NK-92 treated with Interleukin-12 subunit alpha and Interleukin-12 subunit beta, amount 100 ng/mL, for 24 hours (cell line): ENCODE data around the gene WASF2.
"Not testable (repeated sequence)": the region's sequence is repeated elsewhere in the genome, so short reads cannot be mapped to it uniquely, and the experiment has no call there.

Experiments used
- DNase-seq: peaks from one replicate; lab custom pipeline; 2025; lab: John Stamatoyannopoulos, UW

Gene WASF2

DNA sequence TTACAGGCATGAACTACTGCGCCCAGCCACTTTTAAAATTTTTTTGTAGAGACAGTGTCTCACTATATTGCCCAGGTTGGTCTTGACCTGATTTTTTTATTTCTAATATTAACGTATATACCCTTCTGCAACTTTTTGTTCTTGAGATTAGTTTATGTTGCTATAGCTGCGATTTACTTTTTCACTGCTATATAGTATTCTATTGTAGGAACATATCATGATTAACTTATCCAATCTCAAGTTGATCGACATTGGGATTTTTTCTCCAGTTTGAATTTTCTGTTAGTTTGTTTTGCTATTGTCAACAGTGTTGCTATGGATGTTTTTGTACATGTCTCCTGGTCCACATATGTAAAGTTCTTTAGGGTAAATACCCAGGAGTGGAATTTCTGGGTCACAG, 35.4 kb downstream of the WASF2 start:
- DNase-seq: no peak

DNA sequence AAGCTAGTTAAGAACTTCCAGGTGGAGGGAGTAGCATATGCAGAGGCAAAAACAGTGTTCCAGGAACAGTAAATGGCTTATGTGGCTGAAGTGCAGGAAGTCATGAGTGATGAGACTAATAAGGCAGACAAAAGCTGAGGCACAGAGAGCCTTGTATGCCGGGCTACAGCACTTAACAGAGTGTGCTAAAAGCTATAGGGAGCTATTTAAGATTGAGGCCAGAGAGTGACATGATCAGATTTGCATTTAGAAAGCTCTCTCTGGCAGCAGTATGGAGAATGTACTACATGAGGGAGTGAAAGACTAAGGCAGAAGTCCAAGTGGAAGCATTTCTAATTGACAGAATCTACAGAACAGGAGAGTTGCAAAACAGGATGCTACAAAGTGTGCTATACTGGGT, 38.6 kb downstream of the WASF2 start:
- DNase-seq: no peak

DNA sequence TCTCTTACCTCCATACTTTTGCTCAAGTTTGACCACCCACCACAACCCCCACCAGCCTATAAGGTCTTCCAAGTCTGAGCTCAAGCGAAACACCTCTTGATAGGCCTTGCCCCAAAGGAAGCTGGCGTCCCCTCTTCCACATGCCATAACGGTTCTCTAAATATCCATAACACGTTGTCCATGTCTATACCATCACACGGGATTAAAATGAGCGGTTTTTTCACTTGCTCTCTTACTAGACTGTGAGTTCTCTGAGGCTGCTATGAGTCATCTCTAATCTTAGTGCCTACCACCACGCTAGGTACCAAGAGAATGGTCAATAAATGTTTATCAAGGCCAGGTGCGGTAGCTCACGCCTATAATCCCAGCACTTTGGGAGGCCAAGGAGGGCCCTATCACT, 41.0 kb downstream of the WASF2 start:
- DNase-seq: no peak

DNA sequence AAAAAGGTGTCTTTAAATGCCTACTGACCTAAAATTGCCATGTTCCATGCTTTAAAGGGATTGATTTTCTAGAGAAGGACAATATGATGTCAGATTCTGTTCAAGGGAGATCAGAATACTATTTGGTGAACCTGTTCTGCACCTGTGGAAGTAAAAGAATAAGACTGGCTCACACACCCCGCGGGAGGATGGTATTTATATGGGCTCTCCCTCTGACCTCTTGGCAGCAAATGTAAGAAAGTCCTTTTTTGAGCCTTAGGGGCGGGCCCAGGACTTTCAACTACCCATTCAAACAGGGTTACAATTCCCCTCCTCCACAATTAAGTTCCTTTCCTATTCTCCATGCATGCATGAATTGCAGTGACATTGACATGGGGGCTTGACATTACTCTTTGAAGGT, 42.1 kb downstream of the WASF2 start:
- DNase-seq: no peak

DNA sequence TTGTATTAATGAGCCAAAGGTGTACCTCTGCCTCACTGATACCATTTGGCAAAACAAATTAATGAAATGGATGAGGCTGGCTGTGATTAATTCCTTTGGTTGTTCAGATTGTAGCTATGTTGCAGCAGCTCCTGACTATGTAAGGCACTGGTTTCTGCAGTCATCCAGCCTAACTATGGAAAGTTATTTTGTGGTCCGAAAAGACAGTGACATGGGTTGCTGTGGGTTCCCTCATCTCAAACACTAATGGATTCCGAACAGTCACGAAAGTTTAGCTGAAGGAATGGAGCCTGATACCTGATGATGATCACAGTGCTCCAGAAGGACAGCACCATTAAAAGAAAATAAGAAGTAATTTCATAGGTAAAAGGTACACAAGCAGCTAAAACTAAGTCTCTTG, 42.6 kb downstream of the WASF2 start:
- no peak for DNase-seq

DNA sequence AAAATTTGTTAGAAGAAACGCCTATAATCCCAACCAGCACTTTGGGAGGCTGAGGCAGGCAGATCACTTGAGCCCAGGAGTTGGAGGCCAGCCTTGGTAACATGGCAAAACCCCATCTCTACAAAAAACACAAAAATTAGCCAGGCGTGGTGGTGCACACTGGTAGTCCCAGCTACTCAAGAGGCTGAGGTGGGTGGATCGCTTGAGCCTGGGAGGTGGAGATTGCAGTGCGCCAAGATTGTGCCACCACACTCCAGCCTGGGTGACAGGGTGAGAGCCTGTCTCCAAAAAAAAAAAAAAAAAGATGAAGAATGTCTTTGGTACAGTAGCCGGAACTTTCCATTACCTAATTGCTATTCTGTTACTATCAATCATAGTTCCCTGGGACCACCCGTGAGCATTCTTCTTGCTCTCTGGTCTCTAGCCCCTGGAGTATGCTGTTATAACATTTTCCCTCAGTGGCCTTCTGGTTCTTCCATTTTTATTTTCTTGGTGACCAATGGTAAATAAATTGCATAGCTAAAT, 43.4 kb downstream of the WASF2 start:
- no peak for DNase-seq

DNA sequence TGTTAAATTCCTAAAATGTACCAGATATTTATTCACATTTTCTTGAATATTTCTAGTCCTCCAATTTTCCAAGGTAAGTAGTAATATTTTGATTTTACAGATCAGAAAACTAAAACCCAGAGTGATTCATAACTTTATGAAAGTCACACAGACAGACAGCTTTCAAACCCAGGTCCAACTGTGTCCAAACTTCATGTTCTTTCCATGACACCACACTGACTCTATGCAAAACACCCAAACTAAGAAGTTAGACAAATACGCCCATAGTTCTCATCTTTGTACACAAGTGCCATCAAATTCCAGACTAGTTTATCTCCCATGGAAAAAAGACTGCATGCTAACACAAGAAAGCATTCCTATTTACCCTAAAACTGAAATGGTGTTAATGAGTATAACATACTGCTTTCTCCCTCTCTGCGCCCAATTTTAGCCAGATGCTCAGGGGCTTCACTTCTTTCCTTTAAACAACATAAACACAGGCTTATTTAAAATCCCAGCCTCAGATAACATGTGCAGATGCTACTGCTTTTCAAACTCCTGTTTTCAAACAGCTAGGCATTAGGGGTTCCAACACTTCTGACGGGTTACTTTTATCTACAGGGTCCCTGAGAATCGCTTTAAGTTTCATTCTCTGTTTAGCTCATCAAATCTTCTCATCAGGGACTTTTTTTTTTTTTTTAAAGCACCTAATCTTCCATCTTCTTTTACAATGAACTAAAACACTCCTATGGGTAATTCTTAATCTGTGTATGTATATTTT, 44.6 kb downstream of the WASF2 start:
- DNase-seq: no peak

DNA sequence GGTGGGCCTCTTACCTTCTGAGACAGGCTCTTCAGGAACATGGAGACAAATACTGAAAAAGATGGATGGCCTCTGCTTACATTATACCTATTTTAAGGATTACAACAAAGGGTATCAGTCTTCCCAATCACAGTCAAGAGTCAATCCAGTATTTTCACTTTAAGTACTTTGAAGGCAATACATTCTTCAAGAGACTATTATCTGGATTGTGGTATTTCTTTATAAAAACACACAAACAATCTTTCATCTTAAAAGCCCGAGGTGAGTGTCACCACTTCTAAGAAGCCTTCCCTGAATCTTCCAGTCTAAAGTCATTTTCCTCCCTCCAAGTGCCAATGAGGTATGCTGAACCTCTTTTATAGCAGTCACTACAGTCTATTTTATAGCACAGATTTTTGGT, 45.3 kb downstream of the WASF2 start:
- DNase-seq: no peak

DNA sequence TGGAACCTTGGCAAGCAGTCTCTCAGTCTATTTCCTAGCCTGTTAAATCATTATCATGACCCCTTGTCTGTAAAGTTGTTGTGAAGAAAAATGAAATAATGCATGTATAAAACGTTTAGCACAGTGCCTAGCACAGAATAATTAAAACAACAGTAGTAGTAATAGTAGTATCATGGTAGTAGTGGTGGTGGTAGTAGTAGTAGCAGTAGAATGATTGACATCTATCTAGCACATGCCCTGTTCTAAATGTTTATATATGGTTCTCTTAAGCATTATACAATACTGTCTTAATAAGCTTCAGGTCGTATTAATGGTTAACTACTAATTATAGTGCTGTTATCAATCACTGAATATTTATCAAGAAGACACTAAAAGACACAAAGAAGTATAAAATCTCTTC, 50.8 kb downstream of the WASF2 start:
- DNase-seq: no peak

DNA sequence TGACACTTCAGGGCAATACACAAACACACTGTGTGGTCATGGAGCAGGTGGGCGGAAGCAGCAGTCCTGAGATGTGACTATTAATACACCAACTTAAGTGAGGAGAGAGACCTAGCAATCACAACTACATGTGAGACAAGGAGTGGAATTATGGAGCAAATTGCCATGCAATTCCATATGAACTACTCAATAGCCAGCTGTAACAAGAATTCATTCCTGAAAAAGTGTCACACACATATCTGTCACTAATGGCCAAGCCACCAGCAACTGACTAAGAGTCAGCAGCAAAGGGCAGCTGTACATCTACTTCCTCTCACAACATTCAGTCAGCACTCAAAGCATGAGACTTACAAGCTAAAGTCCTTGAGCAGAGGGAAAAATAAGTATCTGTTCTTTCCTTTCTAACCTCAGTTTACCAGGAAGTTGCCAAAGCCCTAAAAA, 51.3 kb downstream of the WASF2 start:
- no peak for DNase-seq

DNA sequence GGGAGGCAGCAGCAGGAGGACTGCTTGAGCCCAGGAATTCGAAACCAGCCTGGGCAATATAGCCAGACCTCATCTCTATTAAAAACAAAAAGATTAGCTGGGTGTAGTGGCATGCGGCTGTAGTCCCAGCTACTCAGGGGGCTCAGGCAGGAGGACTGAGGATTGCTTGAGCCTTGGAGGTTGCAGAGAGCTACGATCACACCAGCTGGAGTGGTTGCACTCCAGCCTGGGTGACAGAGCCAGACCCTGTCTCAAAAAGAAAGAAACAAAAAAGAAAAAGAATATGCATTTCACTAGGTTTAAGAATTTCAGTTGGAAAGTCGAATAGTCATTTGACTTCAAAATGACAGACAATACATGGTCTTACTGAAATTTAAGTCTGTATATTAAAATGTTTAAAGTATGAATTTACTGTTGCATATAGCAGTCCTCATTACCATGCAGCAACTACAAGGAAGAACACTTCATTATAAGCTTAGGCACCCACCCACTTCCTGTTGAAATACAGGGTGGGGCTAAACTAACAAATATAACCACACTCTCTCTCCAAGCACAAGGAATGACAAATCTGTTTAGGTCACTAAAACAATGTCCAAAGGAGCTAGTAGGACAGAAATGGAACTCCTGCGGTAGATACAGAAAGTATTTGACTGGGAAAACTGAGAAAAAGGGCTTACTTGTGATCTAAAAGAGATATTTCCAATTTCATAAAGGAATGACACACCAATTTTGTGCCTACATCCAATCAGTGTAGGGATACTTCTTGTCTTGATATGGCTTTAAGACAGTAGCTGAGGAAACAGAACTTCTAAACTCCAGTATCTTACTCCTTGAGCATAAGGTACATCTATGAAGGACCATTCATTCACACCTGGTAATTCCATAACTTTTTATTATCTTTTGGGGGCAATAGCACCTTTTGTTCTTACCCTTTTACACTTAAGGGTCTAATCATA, 53.5 kb downstream of the WASF2 start:
- DNase-seq: no peak

DNA sequence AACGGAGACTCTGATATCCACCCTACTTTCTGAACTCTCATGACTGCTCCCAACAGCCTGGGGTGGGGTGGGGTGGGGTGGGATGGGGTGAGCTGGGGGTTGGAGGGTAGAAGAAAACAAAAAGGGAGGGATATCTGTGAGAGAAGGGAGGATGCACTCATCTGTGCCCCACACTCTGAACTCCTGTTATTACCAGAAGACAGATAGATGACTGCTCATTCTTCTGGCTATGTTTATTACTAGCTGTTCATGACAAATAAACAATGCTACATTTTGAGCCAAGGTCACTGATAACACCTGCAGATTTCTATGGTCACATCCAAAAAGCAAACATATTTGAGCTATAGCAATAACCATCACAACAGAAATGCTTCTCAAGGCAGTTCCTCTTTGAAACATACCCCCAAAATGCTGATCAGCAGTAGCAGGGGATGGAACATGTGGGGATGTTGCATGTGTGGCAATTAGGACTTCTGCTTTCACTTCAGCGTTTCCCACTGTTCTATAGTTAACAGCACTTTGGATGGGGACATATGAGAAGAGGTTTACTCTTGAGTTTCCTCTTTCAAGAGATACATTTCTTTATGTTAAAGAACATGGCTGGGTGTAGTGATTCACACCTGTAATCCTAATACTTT, 54.3 kb downstream of the WASF2 start:
- DNase-seq: no peak

DNA sequence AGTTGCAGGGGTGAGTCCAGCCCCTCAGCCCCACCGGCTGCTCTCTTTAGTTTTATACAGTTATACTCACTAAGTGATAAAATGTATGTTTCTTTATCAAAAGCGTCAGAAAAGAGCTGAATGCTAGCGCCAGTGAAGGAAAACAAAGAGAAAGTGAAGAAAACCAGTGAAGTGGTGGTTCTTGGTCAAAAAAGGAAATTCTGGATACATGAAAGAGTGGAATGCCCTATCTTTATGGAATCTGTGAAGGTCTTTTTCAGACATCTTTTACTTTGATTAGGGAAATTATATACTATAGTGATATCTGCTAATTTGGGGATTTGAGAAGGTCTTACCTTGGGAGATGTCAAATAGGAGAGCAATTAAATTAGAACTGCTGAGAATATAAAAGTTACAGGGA, 56.3 kb downstream of the WASF2 start:
- no peak for DNase-seq

DNA sequence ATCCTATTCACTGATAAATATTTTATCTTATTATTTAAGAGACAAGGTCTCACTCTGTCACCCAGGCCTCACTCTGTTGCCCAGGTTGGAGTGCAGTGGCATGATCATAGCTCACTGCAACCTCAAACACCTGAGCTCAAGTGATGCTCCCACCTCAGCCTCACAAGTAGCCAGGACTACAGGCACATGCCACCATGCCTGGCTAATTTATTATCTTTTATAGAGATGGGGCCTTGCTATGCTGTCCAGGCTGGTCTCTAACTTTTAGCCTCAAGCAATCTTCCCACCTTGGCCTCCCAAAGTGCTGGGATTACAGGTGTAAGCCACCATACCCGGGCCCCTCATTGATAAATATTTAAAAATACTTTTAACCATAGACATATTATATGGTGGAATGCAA, 57.2 kb downstream of the WASF2 start:
- not testable (repeated sequence) for DNase-seq

DNA sequence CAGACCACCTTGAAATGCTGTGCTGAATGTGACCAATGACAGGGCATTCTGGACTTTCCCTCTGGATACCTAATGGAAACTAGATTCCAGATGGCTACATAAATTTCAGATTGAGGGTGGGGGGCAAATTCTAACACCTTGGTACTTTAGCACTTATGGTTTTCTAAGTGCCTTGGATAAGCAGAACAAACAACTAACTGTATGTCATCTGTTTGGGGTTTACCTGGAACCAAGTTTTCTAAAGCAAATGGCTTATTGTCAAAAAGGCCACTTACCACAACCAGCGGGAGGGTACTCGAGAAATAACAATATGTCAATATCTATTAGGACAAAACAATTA, 58.4 kb downstream of the WASF2 start:
- no peak for DNase-seq

DNA sequence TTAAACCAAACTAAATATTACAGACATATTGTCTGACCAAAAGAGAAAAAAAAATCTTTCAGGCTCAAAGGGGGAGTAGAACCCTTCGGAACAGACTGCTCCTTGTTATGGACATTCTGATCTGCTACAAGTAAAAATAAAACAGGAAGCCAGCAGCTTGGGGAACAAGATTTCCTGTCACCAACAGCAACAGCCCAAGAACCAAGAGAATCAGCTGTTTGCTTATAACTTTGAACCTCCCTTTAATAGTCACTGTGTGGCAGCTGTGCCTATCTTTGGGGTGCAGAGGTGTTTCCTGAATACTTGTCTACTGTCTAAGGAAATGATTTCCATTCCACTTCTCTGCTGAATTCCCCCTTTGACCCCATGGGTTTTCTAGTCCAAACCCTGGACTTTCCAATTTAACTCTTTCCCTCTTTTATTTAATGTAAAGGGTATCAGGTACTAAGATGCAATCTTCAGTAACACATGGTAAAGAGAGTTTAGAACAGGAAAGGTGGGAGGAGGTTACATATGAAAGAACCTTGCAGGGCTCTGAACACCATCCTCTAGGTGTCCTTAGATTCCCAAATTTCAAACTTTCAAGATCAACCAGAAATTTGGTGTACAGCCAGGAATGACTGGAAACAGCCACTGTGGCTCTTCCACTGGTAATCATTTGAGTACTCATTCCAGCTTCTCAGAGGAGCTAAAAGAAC, 58.9 kb downstream of the WASF2 start:
- no peak for DNase-seq

DNA sequence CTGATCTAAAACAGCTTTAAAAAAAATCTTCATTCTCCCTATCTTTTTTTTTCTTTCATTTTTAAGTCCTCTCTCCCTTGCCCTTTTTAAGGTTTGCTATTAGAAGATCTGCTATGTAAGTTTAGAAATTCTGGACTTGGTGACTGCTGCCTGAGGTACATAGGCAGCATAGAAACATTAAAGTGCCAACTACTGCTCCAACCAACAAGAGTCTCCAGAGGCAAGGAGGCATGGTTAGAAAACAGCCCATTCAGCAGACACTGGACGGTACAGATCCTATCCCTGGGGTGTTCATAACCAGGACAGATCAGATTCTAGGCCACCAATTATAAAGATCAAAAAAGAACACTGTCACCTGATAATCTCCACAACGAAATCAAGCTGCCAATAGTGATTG, 60.9 kb downstream of the WASF2 start:
- no peak for DNase-seq

DNA sequence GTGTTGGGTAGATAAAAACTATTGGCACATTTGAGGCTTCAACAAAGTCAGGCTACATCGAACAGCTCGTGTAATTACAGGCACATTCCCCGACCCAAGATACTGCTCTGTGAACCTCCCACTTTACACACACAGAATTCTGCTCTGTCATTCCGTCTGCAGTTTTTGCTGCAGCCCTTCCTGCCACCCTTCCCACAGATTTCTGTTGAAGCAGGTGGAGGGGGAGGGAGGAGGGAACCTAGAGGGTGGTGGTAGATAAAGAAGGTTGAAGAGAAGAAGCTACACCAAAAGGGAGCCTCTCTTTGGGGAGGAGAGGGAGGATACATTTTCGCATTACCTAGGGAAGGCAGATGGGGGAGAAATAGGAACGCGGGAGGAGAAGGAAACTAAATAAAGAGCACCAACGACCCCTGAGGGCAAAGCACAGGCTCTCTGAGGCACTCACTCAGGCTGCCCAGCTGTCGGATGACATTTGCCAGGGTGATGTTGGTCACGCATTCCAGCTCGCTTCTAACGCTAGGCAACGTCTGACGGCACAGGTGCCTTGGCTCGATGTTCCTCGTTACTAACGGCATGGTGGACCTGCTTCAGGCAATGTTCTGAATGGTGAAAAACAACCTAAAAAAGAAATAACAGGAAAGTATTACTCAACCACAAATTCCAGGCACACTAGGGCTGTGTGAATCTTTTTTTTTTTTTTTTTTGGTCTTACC, 61.5 kb downstream of the WASF2 start:
- no peak for DNase-seq

DNA sequence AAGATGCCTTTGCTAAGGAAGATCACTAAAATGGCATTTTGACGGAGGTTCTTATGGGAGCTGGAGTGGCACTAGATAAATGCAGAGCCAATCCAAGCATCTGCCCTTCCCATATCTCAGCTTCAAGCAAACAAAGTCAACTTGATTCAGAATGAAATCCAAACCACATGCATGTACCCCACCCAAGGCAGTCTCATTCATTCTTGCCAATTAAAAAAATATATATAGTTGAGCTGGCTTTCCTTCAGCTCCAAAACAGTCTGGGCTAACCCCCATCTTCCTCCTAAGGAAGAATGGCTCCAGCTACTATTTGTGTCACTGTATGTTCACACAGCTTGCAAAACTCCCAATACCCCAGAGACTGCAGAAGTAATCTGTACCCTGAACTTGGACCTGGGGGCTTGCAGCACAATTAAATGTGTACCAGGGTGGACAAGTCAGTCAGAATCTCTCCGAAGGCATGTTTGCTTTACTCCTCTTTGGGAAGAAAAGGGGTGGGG, 62.1 kb downstream of the WASF2 start:
- DNase-seq: no peak

DNA sequence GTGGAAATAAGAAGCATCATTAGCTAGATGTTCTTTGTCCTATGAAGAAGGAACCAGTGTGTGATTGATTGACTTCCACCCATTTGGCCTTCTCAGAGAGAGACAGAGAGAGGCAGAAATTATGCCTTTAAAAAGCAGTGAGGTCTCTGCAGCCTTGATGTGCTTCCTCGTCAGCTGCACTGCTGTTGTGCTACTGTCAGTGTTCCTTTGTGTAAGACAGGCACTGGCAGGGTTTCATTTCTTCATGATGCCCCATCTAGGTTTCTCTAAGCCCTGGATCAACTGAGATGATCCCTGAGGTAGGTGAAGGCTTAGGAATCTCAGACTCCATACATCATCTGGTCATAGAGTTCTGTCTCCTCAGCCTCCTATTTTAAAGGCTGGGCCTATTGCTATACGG, 62.6 kb downstream of the WASF2 start:
- DNase-seq: no peak

DNA sequence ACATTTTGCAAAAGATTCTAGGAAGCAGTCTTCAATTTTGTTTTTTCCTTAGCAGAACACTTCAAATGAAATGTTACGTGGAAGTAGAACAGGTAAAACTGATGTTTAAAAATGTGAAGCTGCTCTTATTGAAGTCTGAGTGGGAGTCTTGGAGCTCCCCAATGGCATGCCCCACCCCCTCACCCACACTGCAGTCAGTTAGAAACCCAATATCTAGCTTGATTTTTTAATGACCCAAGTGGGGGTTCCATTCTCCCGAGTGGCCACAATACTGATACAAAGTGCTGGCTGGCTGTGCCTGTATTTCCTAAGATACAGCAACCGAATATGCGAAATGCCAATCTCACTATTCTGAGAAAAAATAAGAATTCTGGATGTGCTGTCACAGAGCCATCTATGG, 66.3 kb downstream of the WASF2 start:
- DNase-seq: no peak
